Colonic mucosa (tissue), 4 donors: ENCODE measurements around the gene SYNDIG1. TPM values are rescaled to one million over a fixed set of nuclear protein-coding genes. Genes with fewer than 3 reads are reported as not detected.
A peak's percentile ranks its signal among the peaks of the same experiment; 100 is the strongest.

Experiments used
- DNase-seq: peaks from one replicate; pipeline ENCODE4 v3.0.0-alpha.2; 2020
- H3K27ac ChIP-seq: fragments of 200-600 bp; one replicate; pipeline ENCODE4 v1.8.0; 2021
- H3K27me3 ChIP-seq: fragments of 200-600 bp; one replicate; pipeline ENCODE4 v1.8.0; 2021
- H3K36me3 ChIP-seq: fragments of 200-600 bp; one replicate; pipeline ENCODE4 v1.8.0; 2021
- H3K4me1 ChIP-seq: fragments of 200-600 bp; one replicate; pipeline ENCODE4 v1.8.0; 2021; ENCODE audit warnings: mild to moderate bottlenecking
- H3K4me3 ChIP-seq: fragments of 200-600 bp; one replicate; pipeline ENCODE4 v1.8.0; 2021
- H3K9ac ChIP-seq, 2 donors: one replicate each; pipeline ENCODE4 v1.7.0; 2013; ENCODE audit warnings: control low read depth in 2 of 2, low read depth in 2 of 2, low read length in 2 of 2
- H3K9me3 ChIP-seq: fragments of 200-600 bp; one replicate; pipeline ENCODE4 v1.8.0; 2021
- CTCF ChIP-seq: fragments of 200-600 bp; IDR thresholded peaks from one replicate; pipeline ENCODE4 v1.8.0; 2022; ENCODE audit warnings: antibody characterized with exemption, mild to moderate bottlenecking
- intact Hi-C: fragments of 100-400 bp; cut with DNase I; formaldehyde crosslinking; loops from one replicate; pipeline ENCODE4 v1.14.1; 2022
- total RNA-seq, 2 donors: library from RNA; stranded (reverse); fragmentation: NEBNext Ultra II Directional in 1 of 2; extraction: Animal tissue kit (Norgen Biotek cat#: 25700) in 1 of 2; gene quantifications; one replicate each; pipeline ENCODE4 v1.2.1, GENCODE V29; 2021
- donor health status: healthy.
- donor health status: DM: no; HTN: no; CAD: no.
- donor health status: DM: no; HTN: no; CAD: no.

Gene SYNDIG1
- total RNA-seq, 2 donors from 2014 or later = 0.10 to 0.19 TPM

GRCh38 chr20:24489631-24490260 lies 20.3 kb downstream of the SYNDIG1 start:
- H3K27ac ChIP-seq = no peak overlapping the region
- intact Hi-C loops = no loop called here
- H3K4me1 ChIP-seq = no peaks in the 10 kb centered on the region
- DNase-seq = no peak
- no peaks in the 10 kb centered on the region for H3K36me3 ChIP-seq
- H3K9ac ChIP-seq = no peak overlapping the region
- H3K4me3 ChIP-seq = no peak overlapping the region
- TF ChIP-seq CTCF = no peak
- H3K9me3 ChIP-seq = no peaks in the 10 kb centered on the region
- no peaks in the 10 kb centered on the region for H3K27me3 ChIP-seq

- H3K27ac ChIP-seq = no peak overlapping the region
- H3K9ac ChIP-seq = no peak overlapping the region
- no peak for TF ChIP-seq CTCF
- no peaks in the 10 kb centered on the region for H3K9me3 ChIP-seq
- no peaks in the 10 kb centered on the region for H3K36me3 ChIP-seq
- no peak for DNase-seq
- intact Hi-C loops = no loop called here
- H3K27me3 ChIP-seq = no peaks in the 10 kb centered on the region
- no peak overlapping the region for H3K4me3 ChIP-seq
- no peaks in the 10 kb centered on the region for H3K4me1 ChIP-seq
Observed at GRCh38 chr20:24490598-24490997, 21.2 kb downstream of the SYNDIG1 start.

GRCh38 chr20:24491041-24491756 lies 21.8 kb downstream of the SYNDIG1 start:
- TF ChIP-seq CTCF = no peak
- Histone ChIP-seq H3K4me1 (no peaks in the 10 kb centered on the region), H3K27me3 (no peaks in the 10 kb centered on the region), H3K9ac (no peak overlapping the region), H3K27ac (no peak overlapping the region), H3K36me3 (no peaks in the 10 kb centered on the region), H3K4me3 (no peak overlapping the region), H3K9me3 (no peaks in the 10 kb centered on the region)
- intact Hi-C loops = no loop called here
- no peak for DNase-seq

GRCh38 chr20:24492031-24492607 lies 22.7 kb downstream of the SYNDIG1 start:
- Histone ChIP-seq H3K27ac (no peak overlapping the region), H3K9ac (no peak overlapping the region), H3K4me1 (no peaks in the 10 kb centered on the region), H3K4me3 (no peak overlapping the region), H3K36me3 (no peaks in the 10 kb centered on the region), H3K27me3 (no peaks in the 10 kb centered on the region), H3K9me3 (no peaks in the 10 kb centered on the region)
- DNase-seq = no peak
- no peak for TF ChIP-seq CTCF
- intact Hi-C loops = no loop called here

- intact Hi-C loops = no loop called here
- TF ChIP-seq CTCF = no peak
- peak; percentile 9 for DNase-seq
Observed at GRCh38 chr20:24492698-24493097, 23.3 kb downstream of the SYNDIG1 start.

More at GRCh38 chr20:24492698-24493097, 23.3 kb downstream of the SYNDIG1 start:
- no peaks in the 10 kb centered on the region for H3K36me3 ChIP-seq
- H3K9me3 ChIP-seq = no peaks in the 10 kb centered on the region
- no peak overlapping the region for H3K27ac ChIP-seq
- H3K4me3 ChIP-seq = no peak overlapping the region
- no peaks in the 10 kb centered on the region for H3K27me3 ChIP-seq
- no peaks in the 10 kb centered on the region for H3K4me1 ChIP-seq
- no peak overlapping the region for H3K9ac ChIP-seq
